Right ventricle myocardium inferior (tissue), 1 donor: ENCODE results near the gene SMARCA4. TPM values are rescaled to one million over a fixed set of nuclear protein-coding genes. Genes with fewer than 3 reads are reported as not detected.

Source experiments
- ATAC-seq: fragments of 200-7000 bp; cut with Tn5 transposase; one replicate; pipeline ENCODE4 v1.9.1; 2020; ENCODE audit warnings: mild to moderate bottlenecking, moderate library complexity
- DNase-seq: peaks from one replicate; pipeline ENCODE4 v3.0.0; 2021; ENCODE audit errors: missing footprints
- intact Hi-C: fragments of 100-400 bp; cut with DNase I; formaldehyde crosslinking; loops from one replicate; pipeline ENCODE4 v1.11.0; 2022
- long read RNA-seq: library from polyadenylated mRNA; unstranded; transcript quantifications from one replicate; pipeline ENCODE4 v2.0.0, GENCODE V29; 2021
- total RNA-seq: library from RNA; stranded (reverse); fragmentation: NEBNext Ultra II Directional; extraction: Animal tissue kit (Norgen Biotek cat#: 25700); gene quantifications from one replicate; pipeline ENCODE4 v1.2.1, GENCODE V29; 2021
- donor health status: DM: no; HTN: yes; CAD: no; lungs with severe emphysema.

Gene SMARCA4
- total RNA-seq, result 33.8 TPM
- long read RNA-seq, full-length matches to known transcripts, result 3 of 43 reads
- long read RNA-seq, partial matches to known transcripts, result 36 of 43 reads
- long read RNA-seq, other reads (novel, unspliced or antisense), result 4 of 43 reads

DNA sequence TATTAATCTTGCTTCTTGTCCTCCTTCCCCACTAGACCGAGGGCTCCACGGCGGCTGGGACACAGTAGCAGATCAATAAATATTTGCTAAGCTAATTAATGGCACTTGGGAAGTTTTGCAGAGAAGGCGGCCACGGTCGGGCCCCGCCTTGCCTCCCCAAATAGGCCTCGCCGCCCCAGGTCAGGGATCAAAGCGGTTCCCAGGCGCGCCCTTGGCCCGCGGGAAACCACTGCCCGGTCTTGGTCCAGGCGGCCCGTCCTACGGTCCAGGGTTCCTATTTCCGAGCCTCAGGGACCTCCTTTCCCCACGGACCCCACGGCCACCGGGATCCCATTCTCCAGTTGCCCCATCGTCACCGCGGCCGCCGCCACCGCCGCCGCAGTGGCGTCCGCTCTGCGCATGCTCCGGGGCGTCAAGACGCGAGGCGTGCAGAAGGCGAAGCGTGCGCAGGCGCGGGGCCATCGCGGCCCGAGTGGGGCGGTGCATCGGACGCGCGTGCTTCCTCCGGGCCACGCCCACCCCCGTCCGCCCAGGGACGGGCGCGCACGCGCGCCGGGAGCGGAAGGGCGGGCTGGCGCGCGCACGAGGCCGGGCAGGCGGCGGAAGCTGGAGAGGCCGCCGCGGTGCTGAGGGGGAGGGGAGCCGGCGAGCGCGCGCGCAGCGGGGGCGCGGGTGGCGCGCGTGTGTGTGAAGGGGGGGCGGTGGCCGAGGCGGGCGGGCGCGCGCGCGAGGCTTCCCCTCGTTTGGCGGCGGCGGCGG, at the start of gene SMARCA4:
SMARCA4 (plus strand) TSS at position 717 of the 759 bp plus-strand sequence. CDS start 23,122 bp downstream, outside the sequence.
- DNase-seq, result peak; percentile 99
- intact Hi-C loops, result no loop called here
- peak; percentile 98 for ATAC-seq

DNA sequence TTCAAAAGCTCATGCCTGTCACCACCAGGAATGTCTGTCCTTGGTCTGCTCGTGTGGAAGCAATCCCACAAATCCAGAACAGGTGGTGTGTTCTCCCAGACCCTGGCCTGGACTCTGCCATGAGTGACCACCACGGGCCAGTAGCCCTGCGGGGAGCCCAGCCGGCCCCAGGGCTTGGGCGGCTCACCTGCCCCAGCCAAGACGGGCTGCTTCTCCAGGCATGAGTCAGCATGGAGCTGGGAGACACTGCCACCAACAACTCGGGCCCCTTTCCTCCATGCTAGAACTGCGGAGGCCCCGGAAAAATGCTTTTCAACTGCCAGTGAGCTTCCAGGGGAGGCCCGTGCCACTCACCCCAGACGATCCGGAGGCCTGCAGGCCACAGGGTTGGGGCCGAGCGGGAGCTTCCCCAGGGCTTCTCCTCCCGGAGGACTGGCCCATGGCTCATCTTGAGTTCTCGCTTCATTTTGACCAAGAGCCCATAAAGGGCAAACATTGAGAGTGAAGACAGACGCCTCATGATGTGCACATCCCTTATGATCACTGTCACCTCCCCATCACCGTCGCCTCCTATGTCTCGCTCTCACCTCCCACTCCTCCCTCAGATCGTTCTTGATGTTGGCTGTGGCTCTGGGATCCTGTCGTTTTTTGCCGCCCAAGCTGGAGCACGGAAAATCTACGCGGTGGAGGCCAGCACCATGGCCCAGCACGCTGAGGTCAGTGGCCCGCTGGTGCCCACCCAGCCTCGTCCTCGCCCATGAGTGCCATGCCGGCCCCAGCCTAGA, 49.1 kb upstream of the SMARCA4 start:
- no peak for ATAC-seq
- no peak for DNase-seq
- intact Hi-C loops, result no loop called here

DNA sequence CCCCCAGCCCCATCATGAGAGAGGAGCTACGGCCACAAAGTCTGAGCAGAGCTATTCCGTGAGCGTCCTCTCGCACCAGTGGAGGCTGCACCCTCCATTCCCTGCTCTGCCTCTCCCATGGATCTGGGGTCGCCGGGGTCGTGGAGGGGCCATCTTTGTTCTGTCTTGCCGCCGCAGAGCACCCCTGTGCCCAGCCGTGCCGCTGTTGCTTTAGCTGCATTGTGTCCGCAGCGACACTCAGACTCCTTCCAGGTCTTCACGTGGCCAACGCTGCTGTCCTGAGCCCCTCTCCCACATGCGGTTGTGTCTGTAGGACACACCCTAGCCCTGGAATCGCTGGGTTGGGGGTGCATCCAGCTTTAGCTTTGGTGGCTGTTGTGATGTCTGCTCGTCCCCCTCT, 48.2 kb upstream of the SMARCA4 start:
- intact Hi-C loops, result no loop called here
- ATAC-seq, result no peak
- no peak for DNase-seq

DNA sequence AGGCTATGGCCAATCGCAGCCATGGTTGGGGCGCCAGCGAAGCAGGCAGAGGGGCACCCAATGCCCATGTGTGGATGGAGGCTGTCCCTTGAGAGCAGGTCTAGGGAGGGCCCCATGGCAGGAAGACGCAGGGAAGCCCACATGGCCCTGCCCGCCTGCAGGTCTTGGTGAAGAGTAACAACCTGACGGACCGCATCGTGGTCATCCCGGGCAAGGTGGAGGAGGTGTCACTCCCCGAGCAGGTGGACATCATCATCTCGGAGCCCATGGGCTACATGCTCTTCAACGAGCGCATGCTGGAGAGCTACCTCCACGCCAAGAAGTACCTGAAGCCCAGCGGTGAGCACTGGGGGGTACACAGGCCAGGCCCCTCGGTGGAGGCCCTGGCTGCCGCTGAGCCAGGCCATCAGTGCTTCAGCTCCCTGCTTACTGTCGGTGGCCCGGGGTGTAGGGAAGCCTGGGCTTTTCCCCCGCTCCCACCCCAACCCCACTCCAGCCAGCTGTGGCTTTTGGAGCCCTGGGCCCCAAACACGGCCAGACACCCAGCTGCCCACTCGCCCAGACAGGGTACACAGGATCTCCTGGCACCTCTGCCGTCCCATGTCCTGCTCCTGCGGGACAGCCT, 47.0 kb upstream of the SMARCA4 start:
- intact Hi-C loops, result no loop called here
- ATAC-seq, result no peak
- DNase-seq, result no peak

DNA sequence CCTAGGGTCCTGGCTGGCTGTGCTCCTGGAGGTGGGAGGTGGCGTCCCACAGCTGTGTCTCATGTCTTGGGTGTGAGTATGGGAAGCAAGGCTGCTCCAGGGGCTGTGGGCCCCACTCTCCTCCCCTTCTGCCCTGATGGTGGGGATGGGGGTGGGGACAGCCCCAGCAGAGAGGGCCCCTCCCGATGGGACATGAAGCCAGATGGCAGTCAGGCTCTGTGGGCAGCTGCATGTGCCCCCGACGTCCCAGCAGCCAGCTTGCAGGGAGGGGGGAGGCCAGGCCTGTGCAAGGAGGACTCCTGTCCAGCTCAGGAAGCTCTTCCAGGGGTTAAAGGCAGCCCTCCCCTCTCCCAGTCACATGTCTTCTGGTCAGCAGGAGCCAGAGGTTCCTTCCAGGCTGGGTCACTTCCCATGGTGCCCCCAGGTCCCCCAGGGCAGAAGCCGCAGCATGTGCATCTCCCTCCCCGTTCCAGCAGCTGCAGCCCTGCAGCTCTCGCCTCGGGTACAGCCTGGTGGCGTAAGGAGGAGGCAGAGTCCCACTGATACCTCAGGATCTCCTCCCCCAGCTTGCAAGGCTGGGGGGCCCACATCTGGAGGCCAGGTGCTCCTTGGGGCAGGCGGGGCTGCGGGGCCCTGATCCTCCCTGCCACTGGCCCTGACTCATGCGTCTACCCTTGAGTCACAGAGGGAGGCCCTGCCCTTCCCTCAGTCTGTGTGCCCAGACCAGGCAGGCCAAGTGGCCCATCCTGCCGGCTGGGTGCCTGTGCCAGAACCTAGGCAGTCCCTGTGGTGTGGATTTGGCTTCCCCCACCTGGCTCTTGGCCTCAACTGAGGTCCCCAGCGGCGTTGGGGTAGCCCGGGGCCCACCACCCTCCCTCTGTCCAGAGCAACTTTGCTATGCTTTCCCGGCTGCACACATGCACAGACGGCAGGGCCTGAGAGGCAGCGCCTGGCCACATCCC, 45.4 kb upstream of the SMARCA4 start:
- DNase-seq, result no peak
- intact Hi-C loops, result no loop called here
- no peak for ATAC-seq

DNA sequence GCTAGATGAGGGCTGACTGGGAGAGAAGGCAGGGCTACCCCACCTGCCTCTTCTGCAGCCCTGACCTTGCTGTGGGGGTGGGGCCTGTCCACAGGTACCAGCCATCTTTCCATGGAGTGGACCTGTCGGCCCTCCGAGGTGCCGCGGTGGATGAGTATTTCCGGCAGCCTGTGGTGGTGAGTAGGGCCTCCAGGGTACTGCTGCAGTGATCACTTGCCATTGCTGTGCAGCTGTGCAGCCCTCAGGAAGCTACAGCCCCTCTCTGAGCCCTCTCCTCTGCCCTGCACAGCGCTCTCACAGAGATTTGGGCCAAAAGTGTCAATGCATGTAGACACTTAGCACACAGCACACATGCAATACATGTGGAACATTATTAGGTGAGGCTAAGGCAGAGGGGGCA, 44.2 kb upstream of the SMARCA4 start:
- no peak for ATAC-seq
- DNase-seq, result no peak
- intact Hi-C loops, result no loop called here

DNA sequence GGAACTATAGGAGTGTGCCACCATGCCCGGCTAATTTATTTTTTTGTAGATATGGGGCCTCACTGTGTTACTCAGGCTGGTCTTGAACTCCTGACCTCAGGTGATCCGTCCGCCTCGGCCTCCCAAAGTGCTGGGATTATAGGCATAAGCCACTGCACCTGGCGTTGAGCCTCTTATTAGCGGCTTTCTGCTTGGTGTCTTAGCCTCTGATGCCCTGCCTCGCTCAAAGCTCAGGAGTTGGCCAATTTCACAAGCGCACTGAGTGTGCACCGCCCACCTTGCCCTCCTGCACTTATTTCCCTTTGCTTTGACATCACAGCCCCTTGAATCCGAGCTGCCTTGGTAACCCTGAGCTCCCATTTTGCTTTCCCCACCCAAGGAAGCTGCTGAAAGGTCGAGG, 42.5 kb upstream of the SMARCA4 start:
- DNase-seq (peak; percentile 14), ATAC-seq (no peak)
- intact Hi-C loops, result no loop called here

DNA sequence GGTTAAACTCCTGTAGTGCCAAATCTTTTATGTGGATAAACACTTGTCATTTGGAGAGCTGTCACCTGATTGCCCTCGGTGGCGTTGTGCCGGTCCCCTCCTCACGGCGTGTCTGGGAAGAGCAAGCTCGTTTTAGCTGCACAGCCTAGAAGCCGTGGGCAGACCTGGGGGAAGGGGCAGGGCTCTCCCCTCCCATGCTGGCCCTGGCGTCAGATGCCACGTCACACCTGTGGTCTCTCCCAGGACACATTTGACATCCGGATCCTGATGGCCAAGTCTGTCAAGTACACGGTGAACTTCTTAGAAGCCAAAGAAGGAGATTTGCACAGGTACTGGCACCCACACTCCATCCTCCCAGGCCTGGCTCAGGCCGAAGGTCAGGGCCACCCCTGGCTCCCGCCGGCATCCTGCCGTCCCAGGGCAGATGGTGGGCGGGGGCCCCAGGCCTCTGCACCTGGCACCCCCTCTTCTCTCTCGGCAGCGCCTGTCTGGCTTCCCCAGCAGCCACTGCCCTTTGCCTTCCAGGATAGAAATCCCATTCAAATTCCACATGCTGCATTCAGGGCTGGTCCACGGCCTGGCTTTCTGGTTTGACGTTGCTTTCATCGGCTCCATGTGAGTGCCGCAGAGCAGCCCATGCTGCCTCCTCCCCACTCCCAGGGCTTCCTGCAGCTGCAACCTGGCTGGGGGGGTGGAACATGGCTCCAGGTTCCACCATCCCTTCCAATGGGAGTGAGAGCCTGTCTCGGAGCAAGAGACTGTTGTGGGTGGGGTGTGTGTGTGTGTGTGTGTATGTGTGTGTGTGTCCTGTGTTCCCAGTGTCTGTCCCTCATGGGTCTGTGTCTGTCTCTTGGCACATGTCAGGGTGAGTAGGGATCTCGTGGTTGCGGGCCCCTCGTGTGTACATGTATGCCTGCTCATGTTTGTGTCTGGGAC, 41.2 kb upstream of the SMARCA4 start:
- ATAC-seq, result no peak
- intact Hi-C loops, result no loop called here
- DNase-seq, result peak; percentile 39

DNA sequence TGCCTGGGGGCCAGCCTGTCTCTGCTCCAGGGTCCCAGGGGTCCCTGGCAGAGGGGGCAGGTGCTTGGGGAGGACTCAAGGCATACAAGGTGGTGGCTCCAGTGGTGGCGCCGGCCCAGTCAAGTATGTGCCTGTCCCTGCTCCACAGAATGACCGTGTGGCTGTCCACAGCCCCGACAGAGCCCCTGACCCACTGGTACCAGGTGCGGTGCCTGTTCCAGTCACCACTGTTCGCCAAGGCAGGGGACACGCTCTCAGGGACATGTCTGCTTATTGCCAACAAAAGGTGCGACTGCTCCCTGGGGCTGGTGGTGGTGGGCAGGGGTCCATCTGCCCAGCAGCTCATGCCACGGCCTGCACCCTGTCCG, 40.6 kb upstream of the SMARCA4 start:
- no peak for ATAC-seq
- peak; percentile 41 for DNase-seq

DNA sequence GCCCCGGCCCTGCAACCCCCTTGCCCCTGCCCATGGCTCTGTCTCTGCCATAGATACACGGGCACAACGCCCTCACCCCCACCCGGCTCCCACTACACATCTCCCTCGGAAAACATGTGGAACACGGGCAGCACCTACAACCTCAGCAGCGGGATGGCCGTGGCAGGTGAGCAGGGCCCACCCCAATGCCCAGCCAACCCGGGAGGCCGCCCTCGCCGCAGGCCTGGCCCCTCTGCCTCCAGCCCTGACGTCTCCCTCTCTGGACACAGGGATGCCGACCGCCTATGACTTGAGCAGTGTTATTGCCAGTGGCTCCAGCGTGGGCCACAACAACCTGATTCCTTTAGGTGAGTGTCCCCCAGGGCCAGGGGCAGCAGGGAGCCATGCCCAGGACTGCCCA, 40.0 kb upstream of the SMARCA4 start:
- DNase-seq (no peak), ATAC-seq (no peak)
- intact Hi-C loops, result no loop called here

More for the DNA sequence above, 40.6 kb upstream of the SMARCA4 start:
- intact Hi-C loops, result no loop called here

DNA sequence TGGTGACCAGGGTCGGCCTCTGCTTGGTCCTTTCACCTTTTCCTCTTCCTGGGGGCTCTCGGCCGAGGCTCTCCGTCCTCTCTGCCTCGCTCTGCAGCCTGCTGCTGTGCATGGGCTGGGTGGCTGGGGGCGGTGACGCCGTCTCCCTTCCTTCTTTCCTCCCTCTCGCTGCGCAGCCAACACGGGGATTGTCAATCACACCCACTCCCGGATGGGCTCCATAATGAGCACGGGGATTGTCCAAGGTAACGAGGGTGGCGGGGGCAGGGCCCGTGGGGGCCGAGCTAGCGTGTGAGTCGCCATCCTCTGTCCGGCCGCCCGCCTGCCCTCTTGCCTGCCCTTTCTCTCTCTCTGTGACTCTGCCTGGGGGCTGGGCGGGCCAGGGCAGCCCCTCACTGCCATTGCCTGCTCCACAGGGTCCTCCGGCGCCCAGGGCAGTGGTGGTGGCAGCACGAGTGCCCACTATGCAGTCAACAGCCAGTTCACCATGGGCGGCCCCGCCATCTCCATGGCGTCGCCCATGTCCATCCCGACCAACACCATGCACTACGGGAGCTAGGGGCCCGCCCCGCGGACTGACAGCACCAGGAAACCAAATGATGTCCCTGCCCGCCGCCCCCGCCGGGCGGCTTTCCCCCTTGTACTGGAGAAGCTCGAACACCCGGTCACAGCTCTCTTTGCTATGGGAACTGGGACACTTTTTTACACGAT, 39.5 kb upstream of the SMARCA4 start:
- ATAC-seq (no peak), DNase-seq (no peak)
- intact Hi-C loops, result no loop called here

DNA sequence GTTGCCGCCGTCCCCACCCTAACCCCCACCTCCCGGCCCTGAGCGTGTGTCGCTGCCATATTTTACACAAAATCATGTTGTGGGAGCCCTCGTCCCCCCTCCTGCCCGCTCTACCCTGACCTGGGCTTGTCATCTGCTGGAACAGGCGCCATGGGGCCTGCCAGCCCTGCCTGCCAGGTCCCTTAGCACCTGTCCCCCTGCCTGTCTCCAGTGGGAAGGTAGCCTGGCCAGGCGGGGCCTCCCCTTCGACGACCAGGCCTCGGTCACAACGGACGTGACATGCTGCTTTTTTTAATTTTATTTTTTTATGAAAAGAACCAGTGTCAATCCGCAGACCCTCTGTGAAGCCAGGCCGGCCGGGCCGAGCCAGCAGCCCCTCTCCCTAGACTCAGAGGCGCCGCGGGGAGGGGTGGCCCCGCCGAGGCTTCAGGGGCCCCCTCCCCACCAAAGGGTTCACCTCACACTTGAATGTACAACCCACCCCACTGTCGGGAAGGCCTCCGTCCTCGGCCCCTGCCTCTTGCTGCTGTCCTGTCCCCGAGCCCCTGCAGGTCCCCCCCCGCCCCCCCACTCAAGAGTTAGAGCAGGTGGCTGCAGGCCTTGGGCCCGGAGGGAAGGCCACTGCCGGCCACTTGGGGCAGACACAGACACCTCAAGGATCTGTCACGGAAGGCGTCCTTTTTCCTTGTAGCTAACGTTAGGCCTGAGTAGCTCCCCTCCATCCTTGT, 38.8 kb upstream of the SMARCA4 start:
- ATAC-seq (no peak), DNase-seq (no peak)
- intact Hi-C loops, result no loop called here

DNA sequence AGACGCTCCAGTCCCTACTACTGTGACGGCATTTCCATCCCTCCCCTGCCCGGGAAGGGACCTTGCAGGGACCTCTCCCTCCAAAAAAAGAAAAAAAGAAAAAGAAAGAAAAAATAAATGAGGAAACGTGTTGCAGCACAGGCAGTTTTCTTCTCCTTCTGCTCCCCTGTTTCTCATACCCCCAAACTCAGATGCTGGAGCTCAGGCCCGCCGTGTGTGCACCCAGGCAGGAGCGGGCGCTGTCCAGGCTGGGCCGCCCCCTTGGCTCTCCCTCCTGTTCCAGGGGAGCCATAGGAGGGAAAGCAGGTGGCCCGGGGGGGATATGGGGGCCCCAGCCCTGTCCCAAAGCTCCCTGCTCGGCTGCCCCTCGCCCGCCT, 38.2 kb upstream of the SMARCA4 start:
- ATAC-seq, result no peak
- no peak for DNase-seq
- intact Hi-C loops, result no loop called here

DNA sequence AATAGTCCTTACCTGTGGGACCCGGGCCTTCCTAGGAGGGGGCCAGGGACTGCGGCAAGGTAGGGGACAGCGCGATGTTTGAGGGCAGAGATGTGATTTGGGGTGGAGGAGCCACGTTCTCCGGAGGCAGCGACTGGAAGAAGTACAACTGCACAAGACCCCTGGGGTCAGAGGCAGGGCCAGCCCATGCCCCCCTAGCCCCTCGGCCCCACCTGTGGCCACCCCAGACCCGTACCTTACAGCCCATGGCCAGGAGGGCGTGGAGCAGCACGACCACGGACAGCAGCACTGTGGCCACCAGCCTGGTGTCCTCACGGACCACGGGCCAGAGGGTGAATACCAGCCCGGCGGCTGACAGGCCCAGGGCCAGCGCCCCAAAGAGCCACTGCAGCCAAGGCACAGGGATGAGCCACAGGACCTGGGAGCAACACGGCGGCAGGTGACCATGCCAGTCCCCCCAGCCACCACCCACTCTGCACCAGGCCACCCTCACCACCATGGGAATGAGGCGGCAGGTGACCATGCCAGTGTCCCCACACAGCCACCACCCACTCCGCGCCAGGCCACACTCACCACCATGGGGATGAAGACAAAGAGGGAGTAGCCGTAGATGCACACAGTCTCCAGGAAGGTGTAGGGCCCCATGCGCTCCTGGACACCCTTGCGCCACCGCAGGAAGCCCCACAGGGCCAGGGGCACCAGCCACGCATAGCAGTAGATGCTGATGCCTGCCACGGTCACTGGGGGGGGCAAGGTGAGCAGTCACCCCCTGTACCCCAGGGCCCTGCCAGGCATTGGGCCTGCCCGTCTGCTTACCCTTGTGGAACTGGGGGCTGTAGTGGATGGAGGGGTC, 37.3 kb upstream of the SMARCA4 start:
- DNase-seq (peak; percentile 46), ATAC-seq (no peak)
- intact Hi-C loops, result no loop called here

DNA sequence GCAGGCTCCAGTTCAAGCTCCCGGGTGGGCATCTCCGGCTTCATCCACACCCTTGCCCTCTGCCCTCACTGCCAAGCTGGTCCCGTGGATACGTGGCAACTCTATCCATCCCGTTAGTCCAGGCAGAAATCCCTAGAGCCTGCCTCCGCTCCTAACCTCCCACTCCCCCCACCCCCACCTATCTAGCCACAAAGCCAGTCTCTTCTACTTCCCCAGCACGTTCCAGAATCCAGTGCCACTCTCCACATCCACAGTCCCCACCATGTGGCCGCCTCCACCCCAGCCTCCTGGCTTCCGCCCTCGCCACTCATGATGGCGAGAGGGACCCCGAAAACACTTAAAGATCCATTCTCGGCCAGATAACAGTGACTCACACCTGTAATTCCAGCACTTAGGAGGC, 36.2 kb upstream of the SMARCA4 start:
- intact Hi-C loops, result no loop called here
- no peak for DNase-seq
- ATAC-seq, result no peak
